ENCODE results near the gene TMEM26.
"Not testable (repeated sequence)": the region's sequence is repeated elsewhere in the genome, so short reads cannot be mapped to it uniquely, and the experiment has no call there.

TMEM26 gene

GRCh38 chr10:61397175-61397986 lies 55.8 kb downstream of the TMEM26 start:
- DNase-seq = no peak

DNA sequence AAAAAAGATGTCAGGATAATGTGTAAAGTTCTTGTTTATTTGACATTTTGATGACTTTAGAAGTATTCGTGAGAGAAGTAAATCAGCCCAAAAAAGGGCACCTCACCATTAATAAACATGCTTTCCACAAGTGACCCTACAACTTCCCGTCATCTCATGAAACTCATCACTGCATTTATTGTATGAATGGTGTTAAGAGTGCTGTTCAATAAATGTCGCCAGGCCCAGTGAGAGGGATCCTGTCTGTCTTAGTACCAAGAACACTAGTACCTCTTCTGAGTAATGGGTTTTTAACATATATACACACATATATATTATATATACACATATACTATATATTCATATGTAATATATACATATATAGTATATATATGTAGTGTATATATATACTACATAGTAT lies 61.9 kb downstream of the TMEM26 start:
- no peak for DNase-seq

GRCh38 chr10:61390851-61391250 lies 62.3 kb downstream of the TMEM26 start:
- DNase-seq = no peak

- DNase-seq = no peak
Observed at GRCh38 chr10:61389887-61390286, 63.3 kb downstream of the TMEM26 start.

DNA sequence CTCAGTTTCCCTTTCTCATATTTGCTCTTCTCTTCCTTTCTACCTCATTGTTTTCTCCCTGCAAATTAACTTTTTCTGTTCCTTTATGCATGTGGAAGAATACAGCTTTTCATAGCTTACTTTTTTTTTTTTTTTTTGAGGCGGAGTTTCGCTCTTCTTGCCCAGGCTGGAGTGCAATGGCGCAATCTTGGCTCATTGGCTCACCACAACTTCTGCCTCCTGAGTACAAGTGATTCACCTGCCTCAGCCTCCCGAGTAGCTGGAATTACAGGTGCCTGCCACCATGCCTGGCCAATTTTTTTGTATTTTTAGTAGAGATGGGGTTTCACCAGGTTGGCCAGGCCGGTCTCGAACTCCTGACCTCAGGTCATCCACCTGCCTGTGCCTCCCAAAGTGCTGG lies 64.2 kb downstream of the TMEM26 start:
- not testable (repeated sequence) for DNase-seq

- no peak for DNase-seq
Observed at GRCh38 chr10:61385231-61386001, 67.8 kb downstream of the TMEM26 start.

GRCh38 chr10:61381153-61381552 lies 72.0 kb downstream of the TMEM26 start:
- DNase-seq = not testable (repeated sequence)

- no peak for DNase-seq
Observed at GRCh38 chr10:61378865-61379264, 74.3 kb downstream of the TMEM26 start.

GRCh38 chr10:61376908-61377368 lies 76.2 kb downstream of the TMEM26 start:
- no peak for DNase-seq

DNA sequence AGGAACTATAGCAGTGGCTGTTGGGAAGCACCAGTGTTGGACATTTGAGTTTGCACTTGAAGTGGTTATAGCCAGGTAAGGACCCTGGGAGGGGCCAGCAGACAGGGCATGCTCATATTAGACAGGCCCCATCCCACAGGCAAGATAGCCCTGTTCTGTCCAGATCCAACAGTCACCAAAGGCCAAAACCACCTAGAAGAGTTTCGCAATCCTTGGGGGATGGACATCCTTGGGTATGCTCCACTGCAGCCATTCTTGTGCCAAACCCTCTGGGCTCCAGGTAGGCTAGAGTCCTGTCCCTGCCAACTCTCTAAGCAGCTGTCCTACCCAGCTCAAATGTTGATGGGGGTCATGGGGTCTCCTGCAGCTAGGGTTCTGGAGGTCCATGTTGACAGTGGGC lies 76.8 kb downstream of the TMEM26 start:
- DNase-seq = no peak

- DNase-seq = no peak
Observed at GRCh38 chr10:61366365-61366764, 86.8 kb downstream of the TMEM26 start.

GRCh38 chr10:61364619-61365018 lies 88.6 kb downstream of the TMEM26 start:
- no peak for DNase-seq

DNA sequence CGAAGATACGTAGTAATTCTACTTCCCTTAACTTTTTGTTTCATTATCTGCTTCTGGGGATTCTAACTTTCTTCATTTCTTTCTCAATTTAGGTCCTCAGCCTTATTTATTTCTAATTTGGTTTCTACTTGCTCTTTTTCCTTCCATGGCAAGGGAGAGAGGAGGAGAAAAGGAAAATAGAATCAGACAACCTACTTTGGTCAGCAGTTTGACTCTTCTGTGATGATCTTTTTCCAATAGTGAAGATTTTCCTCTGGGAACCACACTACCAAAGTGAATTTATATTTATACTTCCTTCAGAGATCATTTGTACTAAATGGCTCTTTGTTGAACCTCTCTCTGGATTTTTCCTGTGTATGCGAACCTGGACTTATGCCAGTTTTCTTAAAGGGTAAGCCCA lies 90.2 kb downstream of the TMEM26 start:
- DNase-seq = no peak

- no peak for DNase-seq
Observed at GRCh38 chr10:61359452-61359851, 93.7 kb downstream of the TMEM26 start.

DNA sequence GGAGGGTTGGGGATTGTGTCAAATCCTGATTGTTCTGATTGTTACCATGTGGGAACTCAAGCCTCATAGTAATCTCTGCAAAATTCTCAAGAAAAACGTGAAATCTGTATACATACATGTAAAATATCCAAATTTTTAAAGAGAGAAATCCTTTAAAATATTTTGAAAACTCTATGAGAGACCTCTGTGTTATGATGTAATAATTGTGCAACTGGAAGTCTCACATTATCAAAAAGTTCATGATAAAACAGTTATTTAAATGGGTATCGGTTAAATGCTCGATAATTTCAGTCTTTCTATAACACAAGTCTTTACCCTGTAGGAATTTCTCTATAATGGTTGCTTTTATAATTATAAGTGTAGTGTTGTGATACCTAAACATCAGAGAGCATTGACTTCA lies 95.5 kb downstream of the TMEM26 start:
- no peak for DNase-seq

Measured in activated naive CD4-positive, alpha-beta T cell treated with Interleukin-2 at 50 U/mL for 16 hours (primary cell).